ENCODE measurements around the gene LRRC2. TPM values are rescaled to one million over a fixed set of nuclear protein-coding genes. Genes with fewer than 3 reads are reported as not detected.
"Not testable (repeated sequence)": the region's sequence is repeated elsewhere in the genome, so short reads cannot be mapped to it uniquely, and the experiment has no call there.

LRRC2 gene
- total RNA-seq, 3 donors from 2014 or later = 1.8 to 2.8 (median 2.5) TPM

DNA sequence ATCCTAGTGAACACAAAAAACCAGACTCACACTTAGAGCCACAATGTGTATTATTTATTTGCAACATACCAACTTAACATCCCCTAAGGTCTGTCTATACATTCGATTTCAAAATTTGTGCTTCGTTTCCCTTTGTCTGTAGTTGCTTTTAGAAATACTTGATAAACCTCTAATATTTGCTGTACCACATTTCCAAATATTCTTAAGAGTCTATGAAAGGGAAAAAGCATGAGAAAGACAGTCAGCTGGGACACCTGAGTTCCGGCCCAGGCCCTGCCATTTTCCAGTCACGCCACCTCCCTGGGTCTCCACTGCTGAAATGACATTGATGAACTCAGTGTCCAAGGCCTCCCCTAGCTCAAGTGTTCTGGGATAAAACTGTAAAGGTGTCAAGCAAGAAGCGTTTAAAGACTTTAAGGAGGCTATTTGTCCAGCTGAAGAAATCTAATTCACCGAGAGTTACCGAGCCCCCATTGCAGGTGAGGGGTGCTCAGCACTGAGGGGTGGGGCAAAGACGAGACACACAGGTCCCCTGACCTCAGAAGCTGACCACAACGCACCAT, 26.6 kb downstream of the LRRC2 start:
- Histone ChIP-seq H3K4me3 (no peak overlapping the region), H3K36me3 (ENCODE audit: low read depth) (no peaks in the 10 kb centered on the region), H3K9me3 (no peaks in the 10 kb centered on the region), H3K4me1 (ENCODE audit: low read depth) (no peaks in the 10 kb centered on the region)
- no peak for DNase-seq
- intact Hi-C loops (cut with DNase I, micrococcal nuclease) = no loop called here
- TF ChIP-seq, protein P1, sequence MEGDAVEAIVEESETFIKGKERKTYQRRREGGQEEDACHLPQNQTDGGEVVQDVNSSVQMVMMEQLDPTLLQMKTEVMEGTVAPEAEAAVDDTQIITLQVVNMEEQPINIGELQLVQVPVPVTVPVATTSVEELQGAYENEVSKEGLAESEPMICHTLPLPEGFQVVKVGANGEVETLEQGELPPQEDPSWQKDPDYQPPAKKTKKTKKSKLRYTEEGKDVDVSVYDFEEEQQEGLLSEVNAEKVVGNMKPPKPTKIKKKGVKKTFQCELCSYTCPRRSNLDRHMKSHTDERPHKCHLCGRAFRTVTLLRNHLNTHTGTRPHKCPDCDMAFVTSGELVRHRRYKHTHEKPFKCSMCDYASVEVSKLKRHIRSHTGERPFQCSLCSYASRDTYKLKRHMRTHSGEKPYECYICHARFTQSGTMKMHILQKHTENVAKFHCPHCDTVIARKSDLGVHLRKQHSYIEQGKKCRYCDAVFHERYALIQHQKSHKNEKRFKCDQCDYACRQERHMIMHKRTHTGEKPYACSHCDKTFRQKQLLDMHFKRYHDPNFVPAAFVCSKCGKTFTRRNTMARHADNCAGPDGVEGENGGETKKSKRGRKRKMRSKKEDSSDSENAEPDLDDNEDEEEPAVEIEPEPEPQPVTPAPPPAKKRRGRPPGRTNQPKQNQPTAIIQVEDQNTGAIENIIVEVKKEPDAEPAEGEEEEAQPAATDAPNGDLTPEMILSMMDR (IDR thresholded peaks at IDR 0.05) = no peak
- ATAC-seq = no peak

DNA sequence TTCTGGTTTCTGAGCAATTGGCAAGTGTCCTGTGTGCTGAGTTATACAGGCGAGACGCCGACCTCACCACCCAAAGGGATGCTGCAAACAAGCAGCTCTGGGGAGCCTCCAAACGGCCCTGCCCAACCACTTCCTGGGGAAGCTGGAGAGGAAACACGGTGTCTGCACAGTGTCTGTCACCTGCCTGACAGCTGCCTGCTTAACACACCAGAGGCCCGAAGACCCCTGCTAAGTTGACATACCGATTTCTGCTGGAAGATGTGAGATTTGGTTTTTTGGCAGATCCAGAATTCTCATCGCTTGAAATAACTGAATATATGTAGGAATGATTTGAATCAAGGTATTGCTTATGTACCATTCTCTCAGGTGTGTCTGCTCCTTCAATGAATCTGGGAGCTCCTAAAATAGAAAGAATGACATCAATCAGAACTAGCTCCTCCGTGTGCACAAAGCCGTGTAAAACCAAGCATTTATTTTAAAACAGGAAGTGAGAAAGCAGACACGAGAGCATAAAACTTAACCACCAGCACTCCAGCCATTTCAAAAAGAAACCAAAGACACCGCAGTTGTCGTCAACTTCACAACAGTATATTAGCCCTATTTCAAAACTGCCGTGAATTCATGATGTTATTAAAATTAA, 27.2 kb downstream of the LRRC2 start:
- TF ChIP-seq, protein P1 (IDR thresholded peaks at IDR 0.05) = no peak
- intact Hi-C loops (cut with DNase I, micrococcal nuclease) = no loop called here
- peak; percentile 93 for ATAC-seq
- DNase-seq = peak; percentile 67 to 90 (median 69)
- H3K4me3 ChIP-seq = no peak overlapping the region
- no peaks in the 10 kb centered on the region for H3K9me3 ChIP-seq
- no peaks in the 10 kb centered on the region for H3K36me3 ChIP-seq (ENCODE audit: low read depth)
- H3K4me1 ChIP-seq (ENCODE audit: low read depth) = no peaks in the 10 kb centered on the region

- intact Hi-C loops (cut with DNase I, micrococcal nuclease); H3K4me1 ChIP-seq (ENCODE audit: low read depth); DNase-seq; H3K9me3 ChIP-seq; H3K36me3 ChIP-seq (ENCODE audit: low read depth); H3K4me3 ChIP-seq; ATAC-seq: not testable (repeated sequence)
Measured at GRCh38 chr3:46538425-46538802, 27.7 kb downstream of the LRRC2 start.

- no peaks in the 10 kb centered on the region for H3K36me3 ChIP-seq (ENCODE audit: low read depth)
- no peaks in the 10 kb centered on the region for H3K9me3 ChIP-seq
- TF ChIP-seq, protein P1 (IDR thresholded peaks at IDR 0.05) = no peak
- ATAC-seq = no peak
- DNase-seq = no peak
- H3K4me3 ChIP-seq = no peak overlapping the region
- no peaks in the 10 kb centered on the region for H3K4me1 ChIP-seq (ENCODE audit: low read depth)
- intact Hi-C loops (cut with DNase I, micrococcal nuclease) = no loop called here
Measured at GRCh38 chr3:46537779-46538178, 28.3 kb downstream of the LRRC2 start.

- Histone ChIP-seq H3K9me3 (no peaks in the 10 kb centered on the region), H3K4me3 (no peak overlapping the region), H3K36me3 (ENCODE audit: low read depth) (no peaks in the 10 kb centered on the region), H3K4me1 (ENCODE audit: low read depth) (no peaks in the 10 kb centered on the region)
- TF ChIP-seq, protein P1 (IDR thresholded peaks at IDR 0.05) = no peak
- DNase-seq (no peak), ATAC-seq (no peak)
- intact Hi-C loops (cut with DNase I, micrococcal nuclease) = no loop called here
Measured at GRCh38 chr3:46537316-46537715, 28.8 kb downstream of the LRRC2 start.

DNA sequence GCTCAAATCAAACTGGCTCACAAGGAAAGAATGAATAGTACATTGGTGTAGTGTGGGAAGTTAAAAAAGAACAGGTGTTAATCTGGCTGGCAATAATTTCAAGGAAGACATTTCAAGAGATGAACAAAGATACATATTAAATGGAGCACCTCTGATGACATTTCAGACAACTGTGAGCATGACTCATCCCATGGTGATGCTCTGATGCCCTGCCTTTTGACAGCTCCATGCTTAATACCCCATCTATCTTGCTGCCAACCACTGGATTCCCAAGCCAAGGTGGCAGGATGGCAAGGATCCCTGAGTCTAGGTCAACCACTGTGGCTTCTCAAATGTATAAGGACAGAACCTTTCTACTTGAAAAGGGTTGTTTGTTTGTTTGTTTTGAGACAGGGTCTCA, 29.3 kb downstream of the LRRC2 start:
- no peak for DNase-seq
- Histone ChIP-seq H3K4me3 (no peak overlapping the region), H3K4me1 (ENCODE audit: low read depth) (no peaks in the 10 kb centered on the region), H3K36me3 (ENCODE audit: low read depth) (no peaks in the 10 kb centered on the region), H3K9me3 (no peaks in the 10 kb centered on the region)
- no peak for ATAC-seq
- TF ChIP-seq, protein P1 (IDR thresholded peaks at IDR 0.05) = no peak
- intact Hi-C loops (cut with DNase I, micrococcal nuclease) = no loop called here
